H54 (cell line): ENCODE data around the gene ZNF83.
A peak's percentile ranks its signal among the peaks of the same experiment; 100 is the strongest.
"Not testable (repeated sequence)": the region's sequence is repeated elsewhere in the genome, so short reads cannot be mapped to it uniquely, and the experiment has no call there.

ENCODE experiments used
- DNase-seq: peaks from one replicate; pipeline ENCODE4 v3.0.0; 2011; ENCODE audit warnings: low spot score, mixed read lengths; ENCODE audit not compliant: insufficient read length
- FAIRE-seq: peaks from 3 replicates; lab custom pipeline; 2011; peaks lifted over from hg19 to GRCh38; lab: Jason Lieb, UNC
- POLR2A ChIP-seq: IDR thresholded peaks from 2 replicates; pipeline ENCODE4 v1.6.1; 2011; ENCODE audit warnings: low read depth, mild to moderate bottlenecking, low read length

ZNF83 gene

DNA sequence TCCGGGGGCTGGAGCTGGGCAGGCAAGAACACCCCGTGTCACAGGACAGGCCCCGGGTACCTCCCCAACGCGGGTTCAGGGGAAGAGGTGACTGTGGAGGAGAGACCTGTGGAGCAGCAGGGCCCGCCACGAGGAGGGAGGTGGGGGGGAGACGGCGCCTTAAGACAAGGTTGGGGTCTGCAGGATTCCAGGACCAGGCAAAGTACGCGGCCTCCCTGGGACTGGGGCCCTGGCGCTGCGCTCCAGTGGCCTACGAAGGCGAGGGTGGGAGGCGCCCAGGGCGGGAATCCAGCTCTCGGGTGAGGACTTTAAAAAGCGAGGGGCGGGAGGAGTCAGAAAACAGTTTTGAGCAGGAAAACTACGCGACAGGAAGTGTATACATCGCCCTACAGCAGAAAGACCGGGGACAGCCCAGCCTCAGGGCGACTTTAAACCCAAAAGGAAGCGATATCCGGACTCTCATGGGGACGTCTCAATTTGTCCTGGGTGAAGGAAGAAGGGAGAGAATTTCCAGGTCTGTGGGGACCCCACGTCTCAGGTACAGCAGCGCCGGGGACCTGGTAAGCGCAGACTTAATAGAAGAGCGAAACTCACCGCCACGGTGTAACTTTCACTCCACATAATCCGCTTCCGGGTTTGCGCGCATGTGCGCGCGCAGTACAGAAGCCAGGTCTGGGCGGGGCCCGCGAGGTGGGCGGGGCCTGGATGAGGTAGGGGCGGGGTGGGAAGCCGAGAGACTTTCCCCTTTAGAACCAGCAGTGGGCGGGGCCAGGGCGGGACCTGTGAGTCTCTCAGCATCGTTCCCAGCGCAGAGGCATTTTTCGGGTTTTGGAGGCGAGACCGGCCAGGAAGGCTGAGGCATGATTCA lies at the start of gene ZNF83:
Gene ZNF83, minus strand, starts transcription at position 638 of the 868 bp plus-strand sequence.
- DNase-seq = peak; percentile 88
- peak; percentile 60 for TF ChIP-seq POLR2A
- FAIRE-seq = no peak

DNA sequence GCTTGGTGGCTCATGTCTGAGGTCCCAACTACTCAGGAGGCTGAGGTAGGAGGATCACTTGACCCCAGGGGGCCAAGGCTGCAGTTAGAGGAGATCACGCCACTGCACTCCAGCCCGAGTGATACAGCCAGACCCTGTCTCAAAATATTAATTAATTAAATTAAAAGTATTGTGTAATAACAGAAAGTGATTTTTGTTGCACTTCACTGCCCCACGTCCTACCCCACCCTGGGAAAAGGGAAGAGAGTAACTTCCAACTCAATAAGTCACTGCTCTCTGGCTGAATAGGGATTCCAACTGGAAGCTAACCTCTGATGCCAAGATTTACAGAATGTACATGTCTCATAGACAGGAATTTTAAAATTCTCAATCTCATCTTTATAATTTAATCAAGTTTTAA lies 49.5 kb upstream of the ZNF83 start:
- TF ChIP-seq POLR2A = no peak
- FAIRE-seq (no peak), DNase-seq (no peak)

- TF ChIP-seq POLR2A = no peak
- DNase-seq (no peak), FAIRE-seq (no peak)
Observed at GRCh38 chr19:52685811-52686210, 47.7 kb upstream of the ZNF83 start.

DNA sequence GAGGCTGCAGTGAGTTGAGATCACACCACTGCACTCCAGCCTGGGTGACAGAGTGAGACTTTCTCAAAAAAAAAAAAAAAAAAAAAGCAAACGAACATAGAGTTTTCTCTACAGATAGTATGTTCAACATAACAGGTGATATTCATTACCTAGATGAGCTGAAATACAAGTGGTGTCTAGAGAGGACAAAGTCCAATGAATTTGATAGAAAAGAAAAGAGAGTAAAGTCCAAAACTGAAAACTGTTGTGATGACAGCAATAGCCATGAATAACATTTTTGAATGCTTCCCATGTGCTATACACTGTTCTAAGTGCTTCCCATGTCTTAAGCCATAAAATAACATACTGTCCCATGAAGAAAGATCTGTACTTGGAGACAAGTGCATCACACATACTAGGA lies 43.1 kb upstream of the ZNF83 start:
- not testable (repeated sequence) for FAIRE-seq, DNase-seq

DNA sequence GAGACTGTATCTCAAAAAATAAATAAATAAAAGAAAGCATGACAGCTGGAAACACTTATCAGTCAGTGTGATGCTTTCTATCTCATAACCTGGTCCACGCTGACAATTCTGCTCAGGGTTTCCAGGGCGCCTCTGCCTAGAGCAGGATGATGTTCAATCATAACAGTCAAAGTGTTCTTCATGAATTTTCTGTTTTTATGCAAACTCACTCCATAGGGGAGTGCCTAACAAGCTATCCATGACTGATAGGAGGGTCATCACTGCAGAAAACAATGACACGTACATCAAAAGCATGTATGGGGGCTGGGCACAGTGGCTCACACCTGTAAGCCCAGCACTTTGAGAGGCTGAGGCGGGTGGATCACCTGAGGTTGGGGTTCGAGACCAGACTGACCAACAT lies 41.4 kb upstream of the ZNF83 start:
- no peak for DNase-seq
- TF ChIP-seq POLR2A = no peak
- FAIRE-seq = no peak

- not testable (repeated sequence) for DNase-seq, FAIRE-seq
Observed at GRCh38 chr19:52675239-52675638, 37.1 kb upstream of the ZNF83 start.

DNA sequence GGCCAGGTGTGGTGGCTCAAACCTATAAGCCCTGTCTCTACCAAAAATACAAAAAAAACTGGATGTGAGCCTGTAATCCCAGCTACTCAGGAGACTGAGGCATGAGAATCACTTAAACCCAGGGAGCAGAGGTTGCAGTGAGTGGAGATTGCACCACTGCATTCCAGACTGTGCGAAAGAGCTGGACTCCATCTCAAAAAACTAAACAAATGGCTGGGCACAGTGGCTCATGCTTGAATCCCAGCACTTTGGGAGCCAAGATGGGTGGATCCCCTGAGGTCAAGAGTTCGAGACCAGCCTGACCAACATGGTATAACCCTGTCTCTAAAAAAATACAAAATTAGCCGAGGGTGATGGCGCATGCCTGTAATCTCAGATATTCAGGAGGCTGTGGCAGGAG lies 34.9 kb upstream of the ZNF83 start:
- FAIRE-seq (no peak), DNase-seq (no peak)
- no peak for TF ChIP-seq POLR2A

DNA sequence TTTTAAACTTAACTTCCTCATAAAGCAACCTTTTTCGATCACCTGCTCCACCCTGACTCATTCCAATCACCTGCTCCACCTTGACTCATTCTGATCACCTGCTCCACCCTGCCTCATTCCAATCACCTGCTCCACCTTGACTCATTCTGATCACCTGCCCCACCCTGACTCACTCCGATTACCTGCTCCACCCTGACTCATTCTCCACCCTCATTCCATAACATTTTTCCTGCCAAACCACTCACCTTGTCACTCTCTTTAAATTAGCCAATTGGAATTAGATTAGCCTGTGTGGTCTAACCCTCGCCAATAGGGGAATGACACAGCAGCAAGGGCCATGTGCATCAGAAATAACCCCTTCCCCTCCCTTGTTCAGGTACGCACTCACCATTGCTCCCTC lies 31.9 kb upstream of the ZNF83 start:
- no peak for DNase-seq
- no peak for TF ChIP-seq POLR2A
- FAIRE-seq = peak; percentile 50

GRCh38 chr19:52669586-52669985 lies 31.4 kb upstream of the ZNF83 start:
- DNase-seq (no peak), FAIRE-seq (no peak)
- no peak for TF ChIP-seq POLR2A

DNA sequence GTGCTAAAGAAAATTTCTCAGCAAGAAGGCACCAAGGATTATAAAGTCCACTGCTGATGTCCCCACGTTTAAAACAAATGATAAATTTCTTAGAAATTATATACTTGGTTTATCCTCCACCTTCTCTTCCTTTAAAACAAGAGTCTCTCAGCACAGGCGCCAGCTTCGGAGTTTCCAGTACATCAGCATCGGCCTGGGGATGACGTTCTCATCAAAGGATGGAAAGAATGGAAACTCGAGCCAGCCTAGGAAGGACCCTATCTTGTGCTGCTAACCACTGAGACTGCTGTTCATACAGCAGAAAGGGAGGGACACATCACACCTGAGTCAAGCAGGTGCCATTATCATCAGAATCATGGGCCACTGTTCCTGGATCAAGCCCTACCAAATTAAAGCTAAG lies 29.8 kb upstream of the ZNF83 start:
- FAIRE-seq (no peak), DNase-seq (no peak)
- TF ChIP-seq POLR2A = no peak

DNA sequence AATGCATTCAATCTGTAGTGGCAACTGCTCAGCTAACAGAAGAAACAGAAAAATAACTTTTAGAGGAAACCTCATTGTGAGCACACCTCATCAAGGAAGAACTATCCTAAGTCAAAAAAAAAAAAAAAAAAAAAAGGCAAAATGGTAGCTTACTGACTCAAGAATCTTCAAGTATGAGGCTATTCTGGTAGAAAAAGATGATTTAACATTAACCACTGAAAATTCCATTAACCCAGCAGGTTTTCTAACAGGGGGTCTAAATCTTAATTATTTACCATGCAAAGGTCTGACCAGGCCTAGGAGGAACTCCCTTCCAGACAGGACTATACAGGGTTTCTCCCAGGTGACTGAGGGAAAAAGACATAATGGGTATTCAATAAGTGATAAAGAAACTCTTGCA lies 28.4 kb upstream of the ZNF83 start:
- DNase-seq (no peak), FAIRE-seq (no peak)
- no peak for TF ChIP-seq POLR2A

GRCh38 chr19:52665529-52665928 lies 27.4 kb upstream of the ZNF83 start:
- TF ChIP-seq POLR2A = no peak
- DNase-seq (no peak), FAIRE-seq (peak; percentile 84)

DNA sequence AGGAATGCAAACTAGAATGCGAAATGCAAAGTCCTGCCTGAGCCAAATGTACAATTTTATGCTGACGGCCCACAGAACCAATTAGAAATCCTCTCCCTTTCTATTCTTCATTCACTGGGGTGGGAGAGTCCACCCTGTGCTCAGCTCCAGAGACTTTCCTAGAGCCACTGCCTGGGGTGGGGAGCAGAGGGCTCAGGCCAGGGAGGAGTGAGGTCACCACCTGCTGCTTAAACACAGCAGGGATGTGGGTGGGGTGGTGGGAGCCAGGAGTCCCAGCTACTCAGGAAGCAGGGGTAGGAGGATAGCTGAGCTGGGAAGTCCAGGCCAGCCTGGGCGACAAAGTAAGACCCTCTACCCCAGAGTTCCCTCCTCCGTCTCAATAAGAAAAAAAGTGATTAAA lies 26.9 kb upstream of the ZNF83 start:
- DNase-seq = no peak
- peak; percentile 64 for FAIRE-seq
- TF ChIP-seq POLR2A = no peak

GRCh38 chr19:52664461-52664860 lies 26.3 kb upstream of the ZNF83 start:
- DNase-seq = no peak
- no peak for TF ChIP-seq POLR2A
- FAIRE-seq = no peak

GRCh38 chr19:52662631-52663030 lies 24.5 kb upstream of the ZNF83 start:
- no peak for DNase-seq
- FAIRE-seq = peak; percentile 6
- TF ChIP-seq POLR2A = no peak
